ENCODE results near the gene GYPA. TPM values are rescaled to one million over a fixed set of nuclear protein-coding genes. Genes with fewer than 3 reads are reported as not detected.
"Not testable (repeated sequence)": the region's sequence is repeated elsewhere in the genome, so short reads cannot be mapped to it uniquely, and the experiment has no call there.

GYPA gene
- total and polyA plus RNA-seq, 2 experiments from 2014 or later: not detected

DNA sequence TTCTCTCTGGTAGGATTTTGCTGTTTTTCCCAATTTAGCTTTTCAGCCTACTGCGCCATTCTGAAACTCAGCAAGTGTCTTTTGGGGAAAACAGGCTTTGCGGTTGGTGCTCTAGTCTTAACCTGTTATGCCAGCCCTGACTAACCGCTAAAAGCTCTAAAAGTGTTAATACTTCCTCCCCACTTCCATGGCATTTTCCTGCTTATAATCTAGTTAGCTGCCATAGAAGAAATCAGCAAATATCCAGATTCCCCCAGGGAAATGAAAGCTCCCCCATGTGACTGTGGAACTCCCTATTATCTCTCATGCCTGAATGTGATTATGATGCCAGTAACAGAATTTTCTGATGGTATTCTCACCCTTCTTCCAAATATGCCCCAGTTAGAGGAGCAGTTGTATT lies 28.7 kb upstream of the GYPA start:
- no peak overlapping the region for H2AFZ ChIP-seq

DNA sequence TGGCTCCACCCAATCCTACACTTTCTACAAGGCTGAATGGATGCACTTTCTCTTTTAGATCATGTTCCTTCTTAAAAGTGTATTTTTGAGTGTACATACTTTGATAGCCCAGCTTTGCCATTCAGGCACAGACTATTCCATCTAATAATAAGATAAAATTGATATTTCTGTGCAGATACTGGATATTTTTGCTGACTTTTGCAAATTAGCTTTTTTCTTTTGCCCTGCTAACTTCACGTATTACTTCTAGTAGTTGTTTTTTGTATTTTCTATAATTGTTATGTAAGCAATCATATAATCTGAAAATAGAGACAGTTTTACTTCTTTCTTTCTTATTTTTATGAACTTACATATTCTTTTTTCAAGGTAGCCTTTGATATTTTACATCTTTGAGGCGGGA lies 13.5 kb upstream of the GYPA start:
- TF ChIP-seq, protein P1, sequence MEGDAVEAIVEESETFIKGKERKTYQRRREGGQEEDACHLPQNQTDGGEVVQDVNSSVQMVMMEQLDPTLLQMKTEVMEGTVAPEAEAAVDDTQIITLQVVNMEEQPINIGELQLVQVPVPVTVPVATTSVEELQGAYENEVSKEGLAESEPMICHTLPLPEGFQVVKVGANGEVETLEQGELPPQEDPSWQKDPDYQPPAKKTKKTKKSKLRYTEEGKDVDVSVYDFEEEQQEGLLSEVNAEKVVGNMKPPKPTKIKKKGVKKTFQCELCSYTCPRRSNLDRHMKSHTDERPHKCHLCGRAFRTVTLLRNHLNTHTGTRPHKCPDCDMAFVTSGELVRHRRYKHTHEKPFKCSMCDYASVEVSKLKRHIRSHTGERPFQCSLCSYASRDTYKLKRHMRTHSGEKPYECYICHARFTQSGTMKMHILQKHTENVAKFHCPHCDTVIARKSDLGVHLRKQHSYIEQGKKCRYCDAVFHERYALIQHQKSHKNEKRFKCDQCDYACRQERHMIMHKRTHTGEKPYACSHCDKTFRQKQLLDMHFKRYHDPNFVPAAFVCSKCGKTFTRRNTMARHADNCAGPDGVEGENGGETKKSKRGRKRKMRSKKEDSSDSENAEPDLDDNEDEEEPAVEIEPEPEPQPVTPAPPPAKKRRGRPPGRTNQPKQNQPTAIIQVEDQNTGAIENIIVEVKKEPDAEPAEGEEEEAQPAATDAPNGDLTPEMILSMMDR (IDR thresholded peaks at IDR 0.05; ENCODE audit: poor library complexity): no peak
- TF ChIP-seq EZH2 (IDR thresholded peaks at IDR 0.05; ENCODE audit: borderline replicate concordance): no peak
- TF ChIP-seq EZH2phosphoT487 (IDR thresholded peaks at IDR 0.05; ENCODE audit: low read depth, severe bottlenecking, unreplicated experiment): no peak
- no peaks in the 10 kb centered on the region for H4K20me1 ChIP-seq (ENCODE audit: insufficient read depth, poor library complexity, severe bottlenecking)
- no peak overlapping the region for H3K4me2 ChIP-seq
- H3K36me3 ChIP-seq (replicated peaks; ENCODE audit: insufficient read depth, low read depth): no peaks in the 10 kb centered on the region
- no peaks in the 10 kb centered on the region for H3K4me1 ChIP-seq (ENCODE audit: insufficient read depth)
- no peaks in the 10 kb centered on the region for H3K9me3 ChIP-seq (ENCODE audit: low read depth)
- H3K27ac ChIP-seq: no peak overlapping the region
- no peak overlapping the region for H3K4me3 ChIP-seq
- H3K79me2 ChIP-seq: no peaks in the 10 kb centered on the region
- 91% methylated on average over 2 of the region's 2 CpGs for WGBS (ENCODE audit: low lambda C conversion rate, missing lambda C conversion rate)
- DNase-seq (ENCODE audit: low spot score): no peak
- no peaks in the 10 kb centered on the region for H3K27me3 ChIP-seq
- no peaks in the 10 kb centered on the region for H3K9me2 ChIP-seq (replicated peaks; ENCODE audit: insufficient read depth)
- H2AFZ ChIP-seq: no peak overlapping the region

More for the DNA sequence above, 28.7 kb upstream of the GYPA start:
- H3K4me3 ChIP-seq: no peak overlapping the region
- WGBS (ENCODE audit: low lambda C conversion rate, missing lambda C conversion rate): 86% methylated on average over 3 of the region's 3 CpGs
- no peaks in the 10 kb centered on the region for H3K4me1 ChIP-seq (ENCODE audit: insufficient read depth)
- no peaks in the 10 kb centered on the region for H3K9me3 ChIP-seq (ENCODE audit: low read depth)
- TF ChIP-seq, protein P1 (IDR thresholded peaks at IDR 0.05; ENCODE audit: poor library complexity): no peak
- TF ChIP-seq EZH2 (IDR thresholded peaks at IDR 0.05; ENCODE audit: borderline replicate concordance) (no peak), EZH2phosphoT487 (IDR thresholded peaks at IDR 0.05; ENCODE audit: low read depth, severe bottlenecking, unreplicated experiment) (no peak)
- H3K36me3 ChIP-seq (replicated peaks; ENCODE audit: insufficient read depth, low read depth): no peaks in the 10 kb centered on the region
- no peak overlapping the region for H3K4me2 ChIP-seq
- no peaks in the 10 kb centered on the region for H3K27me3 ChIP-seq
- no peaks in the 10 kb centered on the region for H4K20me1 ChIP-seq (ENCODE audit: insufficient read depth, poor library complexity, severe bottlenecking)
- no peaks in the 10 kb centered on the region for H3K9me2 ChIP-seq (replicated peaks; ENCODE audit: insufficient read depth)
- DNase-seq (ENCODE audit: low spot score): no peak
- H3K79me2 ChIP-seq: no peaks in the 10 kb centered on the region
- no peak overlapping the region for H3K27ac ChIP-seq

DNA sequence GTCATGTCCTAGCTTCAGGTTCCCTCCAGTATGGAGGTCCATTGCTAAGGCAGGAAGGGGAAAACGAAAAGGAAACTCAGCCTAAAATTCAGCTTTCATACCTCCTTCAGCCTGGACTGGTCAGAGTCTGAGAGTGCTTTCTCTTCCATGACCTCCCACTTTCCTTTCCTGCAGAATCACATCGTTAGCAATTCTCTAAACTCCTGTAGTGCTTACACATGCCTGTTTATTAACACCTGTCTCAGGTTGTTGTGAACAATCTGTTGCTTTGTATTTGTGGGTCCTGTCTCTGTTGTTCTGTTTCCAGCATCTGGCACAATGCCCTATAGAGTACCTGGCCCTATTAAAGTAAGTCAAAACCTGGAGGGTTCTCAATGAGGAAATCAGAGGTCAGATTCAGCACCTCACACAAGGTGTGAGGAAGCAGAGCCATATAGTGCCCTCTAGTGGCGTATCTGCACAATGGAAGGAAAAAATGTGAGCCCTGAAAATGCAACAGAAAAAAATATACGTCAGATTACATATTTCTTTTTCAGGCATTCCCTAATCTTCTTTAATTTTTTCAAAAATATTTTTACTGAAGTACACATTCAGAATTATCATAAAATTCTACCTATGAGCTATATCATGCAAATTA lies 2.3 kb upstream of the GYPA start:
- not testable (repeated sequence) for H3K27me3 ChIP-seq; H3K79me2 ChIP-seq; H3K4me3 ChIP-seq; H3K4me1 ChIP-seq (ENCODE audit: insufficient read depth); H3K27ac ChIP-seq; H4K20me1 ChIP-seq (ENCODE audit: insufficient read depth, poor library complexity, severe bottlenecking); H3K4me2 ChIP-seq; H3K9me3 ChIP-seq (ENCODE audit: low read depth); H3K36me3 ChIP-seq (replicated peaks; ENCODE audit: insufficient read depth, low read depth); H3K9me2 ChIP-seq (replicated peaks; ENCODE audit: insufficient read depth); H2AFZ ChIP-seq
- 49% methylated on average over 4 of the region's 4 CpGs for WGBS (ENCODE audit: low lambda C conversion rate, missing lambda C conversion rate)
- TF ChIP-seq, protein P1 (IDR thresholded peaks at IDR 0.05; ENCODE audit: poor library complexity): peak; percentile 67
- DNase-seq (ENCODE audit: low spot score): peak; percentile 39

DNA sequence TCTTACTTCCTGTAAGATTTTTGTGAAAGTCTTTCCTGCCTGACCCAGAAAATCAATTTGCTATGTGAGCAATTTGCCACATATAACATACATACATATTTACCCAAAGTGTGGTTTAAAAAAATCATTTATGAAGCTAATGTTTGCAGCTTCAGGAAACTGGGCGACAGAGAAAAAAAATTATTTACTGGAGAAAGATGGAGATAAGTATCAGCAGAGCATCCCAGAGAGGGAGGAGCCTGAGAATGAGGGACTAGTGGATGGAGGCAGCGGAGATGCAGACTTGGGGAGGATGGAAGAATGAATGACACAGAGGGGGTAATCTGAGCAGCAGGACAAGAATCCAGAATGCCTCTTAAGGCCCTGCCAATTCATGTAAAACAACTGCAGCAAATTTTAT lies 975 bp upstream of the GYPA start:
- DNase-seq (ENCODE audit: low spot score): no peak
- no peaks in the 10 kb centered on the region for H4K20me1 ChIP-seq (ENCODE audit: insufficient read depth, poor library complexity, severe bottlenecking)
- no peaks in the 10 kb centered on the region for H3K9me3 ChIP-seq (ENCODE audit: low read depth)
- no peaks in the 10 kb centered on the region for H3K36me3 ChIP-seq (replicated peaks; ENCODE audit: insufficient read depth, low read depth)
- TF ChIP-seq, protein P1 (IDR thresholded peaks at IDR 0.05; ENCODE audit: poor library complexity): no peak
- no peak for TF ChIP-seq EZH2 (IDR thresholded peaks at IDR 0.05; ENCODE audit: borderline replicate concordance)
- TF ChIP-seq EZH2phosphoT487 (IDR thresholded peaks at IDR 0.05; ENCODE audit: low read depth, severe bottlenecking, unreplicated experiment): no peak
- no peaks in the 10 kb centered on the region for H3K79me2 ChIP-seq
- no peak overlapping the region for H3K27ac ChIP-seq
- H3K27me3 ChIP-seq: no peaks in the 10 kb centered on the region
- H3K4me2 ChIP-seq: no peak overlapping the region
- no peaks in the 10 kb centered on the region for H3K9me2 ChIP-seq (replicated peaks; ENCODE audit: insufficient read depth)
- no peak overlapping the region for H2AFZ ChIP-seq
- no peak overlapping the region for H3K4me3 ChIP-seq
- WGBS (ENCODE audit: low lambda C conversion rate, missing lambda C conversion rate): 79% methylated on average over 2 of the region's 2 CpGs
- H3K4me1 ChIP-seq (ENCODE audit: insufficient read depth): no peaks in the 10 kb centered on the region

DNA sequence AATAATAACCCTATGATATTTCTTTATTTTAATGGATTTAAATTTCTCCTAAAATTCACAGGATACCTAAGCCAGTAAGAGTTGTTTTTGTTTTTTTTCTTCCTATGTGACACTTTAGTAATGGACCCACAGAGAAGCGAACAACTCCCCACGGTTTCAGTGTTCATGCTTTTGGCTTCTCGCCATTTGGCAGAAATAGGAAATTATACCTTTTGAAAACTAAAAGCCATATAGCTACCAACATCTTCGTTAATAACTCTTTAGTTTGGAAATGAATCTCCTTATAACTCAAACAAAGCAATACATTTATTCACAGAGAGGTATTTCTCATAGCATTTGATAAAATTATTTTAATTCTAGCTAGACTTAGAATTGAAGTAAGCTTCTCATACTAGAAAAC lies 527 bp downstream of the GYPA start:
- not testable (repeated sequence) for H3K9me3 ChIP-seq (ENCODE audit: low read depth); H3K4me3 ChIP-seq

More for the DNA sequence above, 527 bp downstream of the GYPA start:
- not testable (repeated sequence) for H3K36me3 ChIP-seq (replicated peaks; ENCODE audit: insufficient read depth, low read depth); H3K27ac ChIP-seq; H3K9me2 ChIP-seq (replicated peaks; ENCODE audit: insufficient read depth); H3K27me3 ChIP-seq; H3K79me2 ChIP-seq; DNase-seq (ENCODE audit: low spot score); H3K4me1 ChIP-seq (ENCODE audit: insufficient read depth); H4K20me1 ChIP-seq (ENCODE audit: insufficient read depth, poor library complexity, severe bottlenecking); H2AFZ ChIP-seq; H3K4me2 ChIP-seq
- WGBS (ENCODE audit: low lambda C conversion rate, missing lambda C conversion rate): 89% methylated on average over 4 of the region's 4 CpGs
